ENCODE data around the gene PERM1.

The PERM1 gene

DNA sequence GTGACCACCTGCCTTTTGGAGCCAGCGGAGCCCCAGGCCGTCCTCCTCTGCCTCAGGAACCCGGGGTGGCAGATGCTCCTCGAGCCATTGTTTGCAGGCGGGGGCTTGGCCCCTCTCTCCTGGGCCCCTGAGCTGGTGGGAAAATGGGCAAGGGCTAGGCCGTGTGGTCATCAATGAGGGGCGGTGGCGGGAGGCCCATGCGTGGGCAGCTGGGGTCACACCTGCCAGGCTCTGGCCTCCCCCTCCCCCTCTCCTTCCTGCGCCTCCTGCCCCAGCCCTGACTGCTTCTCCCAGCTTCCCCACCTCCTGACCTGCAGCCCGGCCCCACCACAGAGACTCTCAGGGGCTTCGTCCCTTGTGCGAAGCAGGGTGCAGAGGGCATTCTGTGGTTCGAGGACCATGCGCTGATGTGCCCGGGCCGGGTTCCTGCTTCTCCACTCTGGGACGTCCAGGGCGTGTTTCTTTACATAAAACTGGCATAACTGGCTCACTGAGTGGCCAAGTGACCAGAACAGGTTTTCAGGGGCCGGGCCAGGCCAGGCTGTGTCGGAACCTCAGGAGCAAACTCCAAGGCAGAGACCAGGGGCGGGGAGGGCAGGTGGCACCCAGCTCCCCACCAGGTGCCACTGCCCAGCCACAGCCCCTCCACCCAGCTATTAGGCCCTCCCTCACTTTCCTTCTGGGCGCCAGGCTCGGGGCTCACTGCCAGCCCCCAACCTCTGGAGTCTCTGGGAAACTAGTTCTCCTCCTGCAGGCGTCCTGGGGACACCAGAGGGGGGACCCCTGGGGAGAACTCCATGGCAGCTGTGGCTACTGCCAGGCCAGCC is 48.9 kb downstream of the PERM1 start:
- no peak for DNase-seq

DNA sequence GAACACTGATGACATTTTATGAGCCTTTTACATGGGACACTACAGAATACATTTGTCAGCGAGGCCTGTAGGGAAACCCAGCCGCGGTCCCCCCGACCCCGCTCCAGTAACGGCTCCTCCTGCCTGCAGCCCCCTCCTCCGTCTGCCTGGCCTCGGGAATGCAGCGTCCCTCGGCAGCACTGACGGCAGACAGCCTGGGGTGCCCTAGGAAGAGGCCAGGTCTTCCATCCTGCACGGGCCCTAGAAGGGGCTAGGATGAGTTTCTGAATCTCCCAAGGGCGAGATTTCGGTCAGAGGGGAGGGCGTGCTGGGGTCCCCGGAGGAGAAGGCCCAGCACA is 49.8 kb downstream of the PERM1 start:
- DNase-seq = no peak

DNA sequence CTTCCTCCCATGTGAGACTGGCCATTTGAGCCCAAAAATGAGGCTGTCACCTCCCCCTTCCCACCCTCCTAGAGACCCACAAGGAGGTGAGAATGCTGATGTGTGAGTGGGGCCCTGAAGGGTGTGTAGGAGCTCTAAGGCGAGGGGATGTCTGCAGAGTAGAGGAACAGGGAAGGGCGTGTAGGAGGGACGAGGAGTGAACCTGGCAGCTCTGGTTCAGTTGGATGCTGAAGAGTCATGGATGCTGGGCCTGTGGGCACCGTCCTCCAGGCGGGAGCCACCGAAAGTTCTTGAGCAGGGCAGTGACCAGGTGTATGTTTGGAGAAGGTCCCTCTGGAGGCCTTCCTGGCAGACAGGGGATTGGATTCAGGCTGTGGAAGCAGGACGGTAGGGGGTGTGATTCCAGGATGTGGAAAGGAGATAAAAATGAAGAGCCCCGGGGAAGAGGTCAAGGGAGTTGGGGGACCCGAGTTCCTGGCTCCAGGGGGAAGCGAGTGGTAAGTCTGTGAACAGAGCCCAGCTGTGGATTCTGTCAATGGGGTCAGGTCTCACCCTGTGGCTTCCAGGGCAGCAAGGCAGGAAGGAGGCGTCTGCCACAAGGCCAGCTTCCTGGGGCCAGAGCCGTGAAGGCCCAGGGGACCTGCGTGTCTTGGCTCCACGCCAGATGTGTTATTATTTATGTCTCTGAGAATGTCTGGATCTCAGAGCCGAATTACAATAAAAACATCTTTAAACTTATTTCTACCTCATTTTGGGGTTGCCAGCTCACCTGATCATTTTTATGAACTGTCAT is 50.3 kb downstream of the PERM1 start:
- DNase-seq = no peak

DNA sequence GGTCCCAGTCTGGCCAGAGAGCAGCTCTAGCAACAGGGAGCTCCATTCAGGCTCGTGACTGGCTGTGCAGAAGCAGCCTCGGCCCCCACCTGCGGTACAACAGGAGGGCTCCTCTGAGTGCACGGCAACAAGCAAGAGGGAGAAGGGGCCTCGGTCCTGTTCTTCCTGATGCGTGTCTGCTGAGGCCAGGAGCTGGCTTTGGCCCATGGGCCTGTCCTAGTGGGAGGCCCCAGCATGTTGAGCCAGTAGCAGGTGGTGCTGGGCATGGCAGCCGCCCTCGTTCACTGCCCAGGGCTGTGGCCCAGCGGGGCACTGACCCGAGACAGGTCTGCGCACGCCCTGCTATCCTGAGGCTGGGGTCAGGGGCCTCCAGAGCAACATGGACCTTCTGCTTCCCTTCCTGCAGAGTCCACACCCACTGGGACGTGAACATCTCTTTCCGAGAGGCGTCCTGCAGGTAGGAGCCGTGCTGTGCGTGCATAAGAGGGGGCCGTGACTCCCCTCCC is 51.2 kb downstream of the PERM1 start:
- no peak for DNase-seq

DNA sequence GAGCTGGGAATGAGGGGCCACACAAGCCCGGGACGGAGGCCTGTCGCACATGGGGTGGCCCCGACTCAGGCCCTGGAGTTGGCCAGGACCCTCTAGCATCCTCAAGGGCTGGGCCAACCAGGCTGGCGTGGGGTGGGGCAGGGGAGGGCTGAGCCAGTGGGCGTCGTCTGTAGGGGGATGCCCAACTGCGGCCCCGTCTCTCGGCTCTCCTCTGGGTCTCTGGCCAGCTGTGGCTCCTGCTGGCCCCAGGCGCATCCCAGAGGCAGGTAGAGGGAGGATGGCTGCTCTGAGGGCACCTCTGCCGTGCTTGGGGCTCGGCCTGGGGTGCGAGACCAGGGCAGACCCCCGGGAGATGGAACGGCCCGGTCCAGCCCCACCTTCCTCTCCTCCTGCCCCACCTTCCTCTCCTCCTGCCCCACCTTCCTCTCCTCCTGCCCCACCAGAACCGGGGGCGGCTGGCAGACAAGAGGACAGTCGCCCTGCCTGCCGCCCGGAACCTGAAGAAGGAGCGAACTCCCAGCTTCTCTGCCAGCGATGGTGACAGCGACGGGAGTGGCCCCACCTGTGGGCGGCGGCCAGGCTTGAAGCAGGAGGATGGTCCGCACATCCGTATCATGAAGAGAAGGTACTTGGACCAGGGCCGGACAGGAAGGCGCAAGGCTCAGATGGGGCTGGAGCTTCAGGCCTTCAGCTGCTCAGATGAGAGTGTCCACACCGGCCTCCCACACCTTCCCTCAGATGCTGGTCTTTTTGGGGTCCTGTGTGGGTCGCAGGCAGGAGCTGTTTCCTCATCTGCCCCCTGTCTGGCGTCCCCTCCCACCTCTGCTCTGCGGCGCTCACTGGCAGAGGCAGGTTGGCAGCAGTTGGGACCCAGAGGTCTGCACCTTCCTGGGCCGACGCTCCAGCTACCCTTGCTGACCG is 51.9 kb downstream of the PERM1 start:
- no peak for DNase-seq

DNA sequence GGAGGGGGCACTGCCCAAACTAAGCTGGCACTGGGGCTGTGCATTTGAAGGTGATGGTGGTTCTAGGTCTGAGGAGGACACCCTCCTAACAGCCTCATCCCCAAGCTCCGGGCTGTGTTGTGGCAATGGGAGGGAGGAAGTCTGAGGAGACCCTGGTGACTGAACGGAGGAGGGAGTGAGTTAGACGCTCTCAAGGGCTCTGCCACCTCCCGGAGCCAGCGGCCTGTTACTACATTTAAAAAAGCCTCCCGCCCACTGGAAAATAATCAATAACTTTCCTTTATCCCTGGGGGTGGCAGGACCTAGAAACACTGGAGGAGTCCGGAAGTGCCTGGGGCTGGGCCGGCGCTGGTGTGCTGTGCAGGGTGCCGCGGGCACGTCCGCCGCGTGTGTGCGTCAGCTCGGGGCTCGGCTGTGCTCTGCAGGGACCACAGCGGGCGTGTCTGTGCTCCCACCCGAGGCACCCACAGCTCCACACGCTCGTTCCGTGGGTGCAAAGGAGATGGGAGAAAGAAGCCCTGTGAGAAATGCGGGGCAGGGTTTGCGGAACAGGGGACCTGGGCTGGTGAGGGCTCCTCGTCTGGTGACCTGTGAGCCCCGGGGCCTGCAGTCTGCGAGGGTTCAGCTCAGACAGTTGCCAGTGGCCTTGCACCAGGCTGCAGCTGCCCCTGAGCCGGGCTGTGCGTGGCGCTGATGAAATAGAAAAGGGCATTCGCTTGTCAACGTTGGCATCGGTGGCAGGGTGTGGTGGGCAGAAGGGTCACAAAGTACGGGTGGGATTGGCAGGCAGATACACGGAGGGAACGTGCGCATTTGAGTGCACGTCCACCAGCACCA is 52.9 kb downstream of the PERM1 start:
- DNase-seq = no peak

DNA sequence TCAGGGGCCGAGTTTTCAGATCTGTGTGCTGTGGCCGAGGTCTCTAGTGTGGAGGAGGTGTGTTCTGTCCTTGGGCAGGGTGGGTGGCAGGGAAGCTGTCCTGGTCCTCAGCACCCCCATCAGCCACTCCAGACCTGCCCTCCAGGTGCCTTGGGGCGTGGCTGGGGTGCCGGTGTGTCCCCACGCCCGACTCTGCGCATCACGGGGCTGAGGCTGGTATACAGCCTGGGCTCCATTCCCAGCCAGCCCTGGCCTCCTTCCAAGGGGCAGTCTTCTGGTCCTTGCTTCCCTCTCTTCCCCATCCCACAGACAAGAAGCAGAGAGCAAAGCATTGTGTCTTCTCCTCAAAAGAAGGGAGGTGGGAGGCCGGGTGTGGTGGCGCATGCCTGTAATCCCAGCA is 54.1 kb downstream of the PERM1 start:
- DNase-seq = no peak

DNA sequence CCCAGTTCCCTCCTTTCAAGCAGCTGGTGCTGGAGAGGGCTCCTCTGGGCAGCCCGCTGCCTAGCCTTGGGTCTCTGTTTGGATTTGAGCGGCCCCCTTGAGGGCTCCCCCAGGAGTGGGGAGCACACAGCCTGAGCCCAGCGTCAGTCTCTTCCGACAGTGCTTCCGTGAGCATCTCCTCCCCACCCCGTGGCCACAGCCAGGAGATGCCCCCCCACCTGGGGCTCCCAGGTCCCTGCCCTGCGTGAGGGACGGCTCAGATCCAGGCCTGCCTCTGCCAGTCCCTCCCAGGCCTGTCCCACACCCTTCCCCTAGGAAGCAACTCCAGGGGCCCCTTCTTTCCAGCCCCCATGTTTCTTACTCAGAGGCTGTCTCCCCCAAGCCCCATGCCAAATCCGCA is 54.7 kb downstream of the PERM1 start:
- DNase-seq = no peak

DNA sequence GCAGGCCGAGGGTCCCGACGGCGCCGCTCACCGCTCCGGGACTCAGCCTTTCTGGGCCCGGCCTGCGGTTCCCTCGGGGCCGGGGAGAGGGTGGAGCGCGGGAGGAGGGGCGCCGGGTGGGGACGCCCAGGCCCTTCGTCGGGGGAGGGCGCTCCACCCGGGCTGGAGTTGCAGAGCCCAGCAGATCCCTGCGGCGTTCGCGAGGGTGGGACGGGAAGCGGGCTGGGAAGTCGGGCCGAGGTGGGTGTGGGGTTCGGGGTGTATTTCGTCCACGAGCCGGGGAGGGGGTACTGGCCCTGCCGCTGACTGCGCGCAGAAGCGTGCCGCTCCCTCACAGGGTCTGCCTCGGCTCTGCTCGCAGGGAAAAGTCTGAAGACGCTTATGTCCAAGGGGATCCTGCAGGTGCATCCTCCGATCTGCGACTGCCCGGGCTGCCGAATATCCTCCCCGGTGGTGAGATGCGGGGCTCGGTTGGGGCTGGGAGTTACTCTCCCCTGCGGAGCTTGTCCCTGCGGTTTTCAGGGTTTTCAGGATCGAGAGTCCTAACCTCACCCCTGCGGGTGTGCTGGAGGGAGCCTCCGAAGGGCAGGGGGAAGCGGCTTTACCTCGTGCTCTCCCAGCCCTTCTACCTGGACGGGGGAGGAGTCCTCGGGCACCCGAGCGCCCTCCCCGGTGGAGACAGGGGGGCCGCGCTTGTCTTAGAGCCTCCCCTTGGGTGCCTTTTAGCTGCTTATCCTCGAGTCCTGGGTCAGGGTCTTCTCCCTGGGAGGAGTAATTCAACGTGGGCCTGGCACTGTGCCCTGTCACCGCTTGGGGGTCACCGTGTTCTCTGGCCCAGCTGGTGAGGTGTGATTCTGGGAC is 56.1 kb downstream of the PERM1 start:
- peak; percentile 32 for DNase-seq
